Kidney (tissue), 14 donors: ENCODE results near the gene TULP4. TPM values are rescaled to one million over a fixed set of nuclear protein-coding genes. Genes with fewer than 3 reads are reported as not detected.
"Not testable (repeated sequence)": the region's sequence is repeated elsewhere in the genome, so short reads cannot be mapped to it uniquely, and the experiment has no call there.

Experiments
- DNase-seq, 5 donors: peaks; one replicate each; pipeline ENCODE4 v3.0.0-alpha.2; 2013 to 2020
- FAIRE-seq: peaks from 2 replicates; lab custom pipeline; 2012; peaks lifted over from hg19 to GRCh38; lab: Jason Lieb, UNC
- H3K27ac ChIP-seq, 2 donors: one replicate each; pipeline ENCODE4 v1.7.0; 2013; ENCODE audit warnings: low read depth in 2 of 2, low read length in 2 of 2, inconsistent platforms in 1 of 2
- H3K27me3 ChIP-seq: one replicate; pipeline ENCODE4 v1.7.1; 2013; ENCODE audit warnings: low read length, inconsistent platforms; ENCODE audit not compliant: control insufficient read depth, insufficient read depth
- H3K36me3 ChIP-seq, 3 donors: one replicate each; pipeline versions ENCODE4 v1.7.0 to v1.7.1; 2013; ENCODE audit warnings: low read length in 3 of 3, control low read depth in 1 of 3, inconsistent platforms in 1 of 3; ENCODE audit not compliant: insufficient read depth in 3 of 3, control insufficient read depth in 2 of 3
- H3K4me1 ChIP-seq, 3 donors: one replicate each; pipeline versions ENCODE4 v1.7.0 to v1.7.1; 2013; ENCODE audit warnings: low read length in 3 of 3, inconsistent platforms in 1 of 3, low read depth in 1 of 3; ENCODE audit not compliant: control insufficient read depth in 2 of 3, insufficient read depth in 2 of 3
- H3K4me3 ChIP-seq, 3 donors: one replicate each; pipeline versions ENCODE4 v1.7.0 to v1.8.1; 2013; ENCODE audit warnings: low read length in 3 of 3, control low read depth in 1 of 3, inconsistent platforms in 1 of 3
- H3K9ac ChIP-seq, 3 donors: one replicate each; pipeline versions ENCODE4 v1.7.0 to v1.7.1; 2013; ENCODE audit warnings: low read length in 3 of 3, control low read depth in 1 of 3, inconsistent platforms in 1 of 3
- H3K9me3 ChIP-seq, 3 donors: one replicate each; pipeline versions ENCODE4 v1.7.0 to v1.7.1; 2013; ENCODE audit warnings: low read length in 3 of 3, control low read depth in 1 of 3, inconsistent platforms in 1 of 3; ENCODE audit not compliant: control insufficient read depth in 2 of 3, insufficient read depth in 1 of 3
- intact Hi-C: fragments of 100-400 bp; cut with DNase I; formaldehyde crosslinking; loops from one replicate; pipeline ENCODE4 v1.11.1; 2022
- polyA plus RNA-seq: library from polyadenylated mRNA; stranded (reverse); fragments of 350-450 nt; fragmentation: Illumina TruSeq; extraction: RNeasy Lipid Tissue Mini Kit (QIAGEN cat#74804); gene quantifications from one replicate; pipeline ENCODE4 v1.2.3, GENCODE V29; 2014; ENCODE audit warnings: low read depth, low replicate concordance; ENCODE audit not compliant: insufficient read depth
- total RNA-seq: library from RNA; stranded (reverse); fragmentation: NEBNext Ultra II Directional; extraction: Animal tissue kit (Norgen Biotek cat#: 25700); gene quantifications from one replicate; pipeline ENCODE4 v1.2.1, GENCODE V29; 2021
- TF ChIP-seq, protein P1 (sequence below): IDR thresholded peaks from 3 replicates; pipeline ENCODE4 v1.5.1; 2012; ENCODE audit warnings: mild to moderate bottlenecking, moderate library complexity, borderline replicate concordance; ENCODE audit not compliant: insufficient read depth; ENCODE audit errors: extremely low read depth
- donor health status: control.
- donor health status: control.
- donor health status: control.
- donor health status: control.
- donor health status: control.
- donor health status: DM: yes; HTN: yes; CAD: no.
- donor health status: Normal renal cell carcinoma (clear cell type).

TULP4 gene
- total and polyA plus RNA-seq, 2 donors from 2014 or later, result 3.3 to 114 TPM

DNA sequence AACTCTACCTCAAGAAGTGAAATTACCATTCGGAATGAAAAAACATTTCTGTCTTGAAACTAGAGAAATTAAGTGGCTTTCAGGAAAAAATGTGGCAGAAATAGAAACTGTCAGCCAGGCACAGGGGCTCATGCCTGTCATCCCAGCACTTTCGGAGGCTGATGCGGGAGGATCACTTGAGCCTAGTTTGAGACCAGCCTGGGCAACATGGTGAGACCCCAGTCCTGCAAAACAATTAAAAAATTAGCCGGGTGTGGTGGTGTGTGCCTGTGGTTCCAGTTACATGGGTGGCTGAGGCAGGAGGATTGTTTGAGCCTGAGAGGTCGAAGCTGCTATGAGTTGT lies 240.5 kb downstream of the TULP4 start:
- H3K27me3 ChIP-seq, result no peaks in the 10 kb centered on the region
- no peak overlapping the region for H3K4me3 ChIP-seq
- FAIRE-seq (no peak), DNase-seq (no peak)
- no peaks in the 10 kb centered on the region for H3K9me3 ChIP-seq
- no peak overlapping the region for H3K27ac ChIP-seq
- TF ChIP-seq, protein P1, sequence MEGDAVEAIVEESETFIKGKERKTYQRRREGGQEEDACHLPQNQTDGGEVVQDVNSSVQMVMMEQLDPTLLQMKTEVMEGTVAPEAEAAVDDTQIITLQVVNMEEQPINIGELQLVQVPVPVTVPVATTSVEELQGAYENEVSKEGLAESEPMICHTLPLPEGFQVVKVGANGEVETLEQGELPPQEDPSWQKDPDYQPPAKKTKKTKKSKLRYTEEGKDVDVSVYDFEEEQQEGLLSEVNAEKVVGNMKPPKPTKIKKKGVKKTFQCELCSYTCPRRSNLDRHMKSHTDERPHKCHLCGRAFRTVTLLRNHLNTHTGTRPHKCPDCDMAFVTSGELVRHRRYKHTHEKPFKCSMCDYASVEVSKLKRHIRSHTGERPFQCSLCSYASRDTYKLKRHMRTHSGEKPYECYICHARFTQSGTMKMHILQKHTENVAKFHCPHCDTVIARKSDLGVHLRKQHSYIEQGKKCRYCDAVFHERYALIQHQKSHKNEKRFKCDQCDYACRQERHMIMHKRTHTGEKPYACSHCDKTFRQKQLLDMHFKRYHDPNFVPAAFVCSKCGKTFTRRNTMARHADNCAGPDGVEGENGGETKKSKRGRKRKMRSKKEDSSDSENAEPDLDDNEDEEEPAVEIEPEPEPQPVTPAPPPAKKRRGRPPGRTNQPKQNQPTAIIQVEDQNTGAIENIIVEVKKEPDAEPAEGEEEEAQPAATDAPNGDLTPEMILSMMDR, result no peak
- H3K36me3 ChIP-seq, result no peaks in the 10 kb centered on the region
- no peaks in the 10 kb centered on the region for H3K4me1 ChIP-seq
- H3K9ac ChIP-seq, result no peak overlapping the region
- intact Hi-C loops, result no loop called here

DNA sequence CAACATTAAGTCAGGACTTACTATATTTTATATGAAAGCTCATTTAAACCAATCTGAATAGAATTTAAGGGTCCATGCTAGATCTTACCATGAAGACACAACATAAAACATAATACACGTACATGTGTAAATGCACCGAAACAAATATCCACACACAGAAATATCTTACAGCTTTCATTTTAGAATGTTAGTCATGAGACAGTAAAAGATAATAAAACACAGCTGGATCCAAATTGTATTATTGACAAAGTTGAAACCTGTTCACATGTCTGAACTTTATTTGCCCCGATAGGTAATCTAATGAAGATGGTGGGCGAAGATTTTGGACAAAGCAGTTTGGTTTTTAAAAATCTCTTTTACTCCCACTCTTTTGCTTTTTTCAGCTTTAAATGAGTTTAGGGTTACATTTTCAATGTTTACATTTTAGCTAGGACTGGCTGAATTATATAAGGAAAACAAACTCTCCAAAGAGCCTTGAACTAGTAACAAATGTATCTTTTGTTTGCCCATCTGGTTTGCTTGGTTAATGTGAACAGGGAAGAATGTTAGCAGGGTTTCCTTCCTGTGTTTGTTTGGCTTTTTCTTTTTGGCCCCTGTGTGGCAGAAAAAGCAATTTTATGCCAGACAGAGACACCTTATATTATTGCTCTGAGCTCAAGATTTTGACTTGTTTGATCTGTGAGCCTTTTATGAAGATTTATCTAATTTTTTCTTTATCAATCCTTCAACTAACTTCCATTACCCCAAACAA lies 242.5 kb downstream of the TULP4 start:
- Histone ChIP-seq H3K9me3 (no peaks in the 10 kb centered on the region), H3K4me1 (peaks cover 3 to 5% (median 4%) of the 10 kb centered on the region in 3 donors), H3K4me3 (no peak overlapping the region), H3K36me3 (no peaks in the 10 kb centered on the region), H3K27ac (no peak overlapping the region), H3K9ac (no peak overlapping the region), H3K27me3 (no peaks in the 10 kb centered on the region)
- FAIRE-seq (no peak), DNase-seq (peak in 1 of 5 donors; percentile 5)
- TF ChIP-seq, protein P1, result no peak
- intact Hi-C loops, result no loop called here

DNA sequence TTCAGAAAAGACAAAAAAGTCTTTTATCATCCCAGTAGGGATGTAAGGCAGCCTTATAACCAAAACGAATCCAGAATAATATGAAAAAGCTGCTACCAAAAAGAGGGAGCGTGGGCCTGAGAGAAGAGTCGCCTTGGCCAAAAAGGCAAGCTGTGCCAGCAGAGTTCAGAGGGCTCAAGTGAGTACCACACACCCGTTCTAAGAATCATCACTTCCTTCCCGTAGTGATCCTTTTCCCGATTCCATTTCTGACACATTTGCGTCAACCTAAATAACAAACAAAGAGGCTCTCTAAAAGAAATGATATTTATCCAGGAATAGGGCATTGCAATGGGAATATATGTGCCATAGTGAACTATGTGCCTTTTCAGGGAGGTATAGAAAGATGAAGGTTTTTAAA lies 243.8 kb downstream of the TULP4 start:
- intact Hi-C loops, result no loop called here
- H3K27ac ChIP-seq, result no peak overlapping the region
- H3K9ac ChIP-seq, result no peak overlapping the region
- H3K27me3 ChIP-seq, result no peaks in the 10 kb centered on the region
- peaks cover 3 to 8% (median 4%) of the 10 kb centered on the region in 3 donors for H3K4me1 ChIP-seq
- peak in 1 of 5 donors; percentile 12 for DNase-seq
- H3K4me3 ChIP-seq, result no peak overlapping the region
- H3K9me3 ChIP-seq, result no peaks in the 10 kb centered on the region
- no peaks in the 10 kb centered on the region for H3K36me3 ChIP-seq
- TF ChIP-seq, protein P1, result no peak
- no peak for FAIRE-seq

DNA sequence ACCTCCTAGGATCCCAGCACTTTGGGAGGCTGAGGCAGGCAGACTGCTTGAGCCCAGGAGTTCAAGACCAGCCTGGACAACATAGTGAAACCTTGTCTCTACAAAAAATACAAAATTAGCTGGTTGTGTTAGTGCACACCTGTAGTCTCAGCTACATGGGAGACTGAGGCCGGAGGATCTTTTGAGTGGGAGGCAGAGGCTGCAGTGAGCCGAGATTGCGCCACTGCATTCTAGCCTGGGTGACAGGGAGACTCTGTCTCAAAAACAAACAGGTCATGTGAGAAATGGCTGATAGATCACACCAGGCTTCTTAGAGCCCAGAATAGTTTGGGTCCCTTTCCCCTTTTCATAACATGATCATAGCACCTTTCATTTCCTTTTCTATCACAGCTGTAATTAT lies 244.8 kb downstream of the TULP4 start:
- H3K27me3 ChIP-seq, DNase-seq, H3K4me3 ChIP-seq, FAIRE-seq, H3K36me3 ChIP-seq, intact Hi-C loops, H3K27ac ChIP-seq, H3K9me3 ChIP-seq, H3K9ac ChIP-seq: not testable (repeated sequence)
- H3K4me1 ChIP-seq, result peaks cover 3 to 12% (median 4%) of the 10 kb centered on the region in 3 donors
